ENCODE measurements around the gene CDIPT.

Gene CDIPT

DNA sequence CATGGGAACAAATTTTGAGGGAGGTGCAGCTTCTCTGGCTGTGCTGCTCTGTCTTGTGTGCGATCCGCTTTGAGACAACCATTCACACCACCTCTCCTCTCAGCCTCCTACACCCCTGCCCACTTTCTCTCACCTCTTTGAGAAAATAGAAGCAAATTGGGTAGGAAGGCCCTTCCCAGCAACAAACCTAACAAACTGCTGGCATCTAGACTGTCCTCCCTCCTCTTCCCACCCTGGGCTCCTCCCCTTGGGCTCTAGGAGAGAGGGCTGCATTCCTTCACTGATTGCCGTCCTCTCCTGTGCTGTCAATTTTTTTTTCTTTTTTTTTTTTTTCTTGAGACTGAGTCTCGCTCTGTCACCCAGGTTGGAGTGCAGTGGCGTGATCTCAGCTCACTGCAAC lies 13.5 kb downstream of the CDIPT start:
- H3K27me3 Mint-ChIP-seq (ENCODE audit: low read depth): no peaks in the 10 kb centered on the region
- H3K36me3 Mint-ChIP-seq (ENCODE audit: low read depth): no peaks in the 10 kb centered on the region

DNA sequence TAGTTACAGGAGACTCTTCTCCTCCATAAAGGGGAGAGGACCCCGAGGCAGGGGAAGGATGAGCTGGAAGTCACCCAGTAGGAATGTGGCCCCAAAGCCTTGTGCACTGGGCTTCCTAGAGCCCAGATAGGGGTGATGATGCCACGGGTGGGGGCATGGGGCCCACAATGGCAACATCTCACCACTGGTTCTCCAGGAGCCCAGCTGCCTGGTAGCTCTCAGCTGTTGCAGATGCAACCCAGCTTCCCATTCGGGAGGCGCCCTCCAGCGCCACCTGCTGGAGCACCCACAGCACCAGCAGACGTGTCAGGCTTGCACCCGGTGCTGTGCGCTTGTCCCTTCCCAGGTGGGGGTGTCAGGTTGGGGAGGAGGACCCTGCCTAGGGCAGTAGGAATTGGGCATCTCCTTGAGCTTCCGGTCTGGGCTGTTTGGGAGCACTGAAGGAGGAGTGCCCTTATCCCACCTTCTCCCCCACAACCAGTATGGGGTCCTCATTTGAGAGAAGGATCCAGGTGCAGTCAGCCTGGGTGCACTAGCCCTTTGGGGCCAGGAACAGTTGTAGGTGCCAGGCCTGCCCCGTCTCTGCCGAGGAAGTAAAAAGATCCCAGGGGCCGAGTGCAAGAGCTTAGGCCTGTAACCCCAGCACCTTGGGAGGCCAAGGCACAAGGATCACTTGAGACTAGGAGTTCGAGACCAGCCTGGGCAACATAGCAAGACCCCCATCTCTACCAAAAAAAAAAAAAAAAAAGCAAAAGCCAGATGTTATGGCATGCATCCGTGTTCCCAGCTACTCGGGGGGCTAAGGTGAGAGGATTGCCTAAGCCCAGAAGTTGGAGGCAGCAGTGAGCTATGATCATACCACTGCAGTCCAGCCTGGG lies 14.4 kb downstream of the CDIPT start:
- Mint-ChIP-seq H3K27me3 (ENCODE audit: low read depth) (no peaks in the 10 kb centered on the region), H3K27ac (peak overlapping the region in 1 of 3 experiments; percentile 83), H3K4me1 (peaks cover 5% of the 10 kb centered on the region), H3K36me3 (ENCODE audit: low read depth) (no peaks in the 10 kb centered on the region), H3K9me3 (no peaks in the 10 kb centered on the region), H3K4me3 (no peak overlapping the region)
- TF ChIP-seq, protein P1, sequence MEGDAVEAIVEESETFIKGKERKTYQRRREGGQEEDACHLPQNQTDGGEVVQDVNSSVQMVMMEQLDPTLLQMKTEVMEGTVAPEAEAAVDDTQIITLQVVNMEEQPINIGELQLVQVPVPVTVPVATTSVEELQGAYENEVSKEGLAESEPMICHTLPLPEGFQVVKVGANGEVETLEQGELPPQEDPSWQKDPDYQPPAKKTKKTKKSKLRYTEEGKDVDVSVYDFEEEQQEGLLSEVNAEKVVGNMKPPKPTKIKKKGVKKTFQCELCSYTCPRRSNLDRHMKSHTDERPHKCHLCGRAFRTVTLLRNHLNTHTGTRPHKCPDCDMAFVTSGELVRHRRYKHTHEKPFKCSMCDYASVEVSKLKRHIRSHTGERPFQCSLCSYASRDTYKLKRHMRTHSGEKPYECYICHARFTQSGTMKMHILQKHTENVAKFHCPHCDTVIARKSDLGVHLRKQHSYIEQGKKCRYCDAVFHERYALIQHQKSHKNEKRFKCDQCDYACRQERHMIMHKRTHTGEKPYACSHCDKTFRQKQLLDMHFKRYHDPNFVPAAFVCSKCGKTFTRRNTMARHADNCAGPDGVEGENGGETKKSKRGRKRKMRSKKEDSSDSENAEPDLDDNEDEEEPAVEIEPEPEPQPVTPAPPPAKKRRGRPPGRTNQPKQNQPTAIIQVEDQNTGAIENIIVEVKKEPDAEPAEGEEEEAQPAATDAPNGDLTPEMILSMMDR (IDR thresholded peaks at IDR 0.05; ENCODE audit: unreplicated experiment in 3 of 3): peak; percentile 55 to 62 (median 59)

More for the DNA sequence above, 13.5 kb downstream of the CDIPT start:
- H3K4me3 Mint-ChIP-seq: no peak overlapping the region
- TF ChIP-seq, protein P1 (IDR thresholded peaks at IDR 0.05; ENCODE audit: unreplicated experiment in 3 of 3): no peak
- peak overlapping the region; percentile 11 to 83 (median 31) for H3K27ac Mint-ChIP-seq
- peaks cover 5% of the 10 kb centered on the region for H3K4me1 Mint-ChIP-seq
- H3K9me3 Mint-ChIP-seq: no peaks in the 10 kb centered on the region

DNA sequence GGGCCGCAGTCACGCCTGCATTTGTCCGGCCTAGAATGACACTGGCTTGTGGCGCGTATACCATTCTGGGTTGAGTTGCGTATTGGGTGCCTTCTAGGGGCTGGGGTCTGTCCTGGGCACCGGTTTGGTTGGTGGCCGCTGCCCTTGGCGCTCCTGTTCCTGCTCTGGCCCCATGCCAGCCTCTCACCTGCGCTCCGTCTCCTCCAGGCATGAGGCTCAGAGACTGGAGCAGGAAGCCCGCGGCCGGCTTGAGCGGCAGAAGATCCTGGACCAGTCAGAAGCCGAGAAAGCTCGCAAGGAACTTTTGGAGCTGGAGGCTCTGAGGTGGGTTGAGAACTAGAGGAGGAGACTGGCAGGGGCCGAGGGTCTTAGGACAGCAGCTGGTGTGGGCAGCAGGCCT lies 17.4 kb downstream of the CDIPT start:
- Mint-ChIP-seq H3K27me3 (ENCODE audit: low read depth) (no peaks in the 10 kb centered on the region), H3K4me1 (peaks cover 5% of the 10 kb centered on the region), H3K36me3 (ENCODE audit: low read depth) (no peaks in the 10 kb centered on the region), H3K9me3 (no peaks in the 10 kb centered on the region), H3K27ac (peak overlapping the region in 1 of 3 experiments; percentile 4), H3K4me3 (no peak overlapping the region)
- TF ChIP-seq, protein P1 (IDR thresholded peaks at IDR 0.05; ENCODE audit: unreplicated experiment in 3 of 3): no peak

DNA sequence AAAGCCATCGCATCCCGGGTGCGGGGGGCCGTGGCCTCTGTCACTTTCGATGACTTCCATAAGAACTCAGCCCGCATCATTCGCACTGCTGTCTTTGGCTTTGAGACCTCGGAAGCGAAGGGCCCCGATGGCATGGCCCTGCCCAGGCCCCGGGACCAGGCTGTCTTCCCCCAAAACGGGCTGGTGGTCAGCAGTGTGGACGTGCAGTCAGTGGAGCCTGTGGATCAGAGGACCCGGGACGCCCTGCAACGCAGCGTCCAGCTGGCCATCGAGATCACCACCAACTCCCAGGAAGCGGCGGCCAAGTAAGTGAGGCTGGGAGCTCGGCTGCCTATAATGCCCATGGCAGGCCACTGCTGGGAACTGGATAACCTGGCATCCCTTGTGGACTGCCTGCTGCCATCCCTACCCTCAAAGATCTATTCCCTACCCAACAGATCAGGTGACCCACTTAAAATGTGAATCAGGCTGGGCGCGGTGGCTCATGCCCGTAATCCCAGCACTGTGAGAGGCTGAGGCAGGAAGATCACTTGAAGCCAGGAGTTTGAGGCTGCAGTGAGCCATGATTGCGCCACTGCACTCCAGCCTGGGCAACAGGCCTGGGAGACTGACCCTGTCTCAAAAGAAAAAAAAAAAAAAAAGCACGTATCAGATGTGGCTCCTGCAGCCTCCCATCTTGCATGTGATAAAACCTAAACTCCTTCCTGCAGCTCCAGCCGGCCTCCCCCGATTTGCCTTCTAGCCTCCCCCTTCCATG lies 18.3 kb downstream of the CDIPT start:
- Mint-ChIP-seq H3K36me3 (ENCODE audit: low read depth) (no peaks in the 10 kb centered on the region), H3K27ac (peak overlapping the region in 1 of 3 experiments; percentile 4), H3K9me3 (no peaks in the 10 kb centered on the region), H3K4me1 (peaks cover 5% of the 10 kb centered on the region), H3K4me3 (no peak overlapping the region), H3K27me3 (ENCODE audit: low read depth) (peaks cover 4% of the 10 kb centered on the region)
- TF ChIP-seq, protein P1 (IDR thresholded peaks at IDR 0.05; ENCODE audit: unreplicated experiment in 3 of 3): no peak

DNA sequence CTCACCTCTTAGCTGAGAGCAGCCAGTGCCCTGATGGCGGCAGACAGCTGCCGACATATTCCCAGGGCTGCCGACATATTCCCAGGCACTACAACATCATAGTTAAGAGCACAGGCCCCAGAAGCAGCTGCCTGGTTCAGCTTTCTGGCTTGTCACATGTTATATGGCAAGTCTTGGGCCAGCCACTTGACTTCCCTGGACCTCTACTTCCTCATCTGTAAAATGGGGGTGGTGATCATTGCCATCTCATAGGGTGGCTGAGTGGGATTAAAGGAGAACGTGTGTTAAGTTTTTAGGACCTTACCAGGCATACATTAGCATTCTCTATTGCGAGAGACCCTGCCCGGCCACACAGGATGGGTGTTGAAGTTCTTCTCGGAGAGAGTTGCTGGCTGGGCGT lies 19.1 kb downstream of the CDIPT start:
- peaks cover 4% of the 10 kb centered on the region for H3K27me3 Mint-ChIP-seq (ENCODE audit: low read depth)
- H3K4me3 Mint-ChIP-seq: no peak overlapping the region
- H3K36me3 Mint-ChIP-seq (ENCODE audit: low read depth): no peaks in the 10 kb centered on the region
- H3K27ac Mint-ChIP-seq: no peak overlapping the region
- no peaks in the 10 kb centered on the region for H3K9me3 Mint-ChIP-seq
- no peaks in the 10 kb centered on the region for H3K4me1 Mint-ChIP-seq
- TF ChIP-seq, protein P1 (IDR thresholded peaks at IDR 0.05; ENCODE audit: unreplicated experiment in 3 of 3): no peak
